ENCODE measurements around the gene FLRT2. TPM values are rescaled to one million over a fixed set of nuclear protein-coding genes. Genes with fewer than 3 reads are reported as not detected.

FLRT2 gene
- total and polyA plus RNA-seq, 7 donors: 0.60 to 13.0 (median 3.0) TPM

DNA sequence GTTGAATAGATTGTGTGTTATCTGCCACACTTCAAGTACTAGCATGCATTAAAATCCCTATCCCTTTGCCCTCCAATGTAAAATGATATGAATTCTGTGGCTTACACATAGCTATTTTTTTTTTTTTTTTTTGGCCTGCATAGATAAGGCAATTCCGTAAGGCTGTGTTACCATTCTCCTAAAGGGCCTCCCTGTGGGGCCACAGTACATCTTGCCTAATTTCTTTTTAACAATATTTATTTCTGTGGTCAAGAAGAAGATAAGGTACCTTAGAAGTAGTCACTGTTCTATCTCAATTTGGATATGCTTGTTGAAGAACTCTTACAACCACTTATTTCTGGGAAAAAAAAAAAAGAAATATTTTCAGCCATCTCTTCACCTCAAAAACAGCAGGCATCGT is 19.8 kb downstream of the FLRT2 start:
- TF ChIP-seq EP300 (IDR thresholded peaks at IDR 0.05): no peak
- TF ChIP-seq POLR2AphosphoS5 (IDR thresholded peaks at IDR 0.05): no peak
- TF ChIP-seq, protein P1, sequence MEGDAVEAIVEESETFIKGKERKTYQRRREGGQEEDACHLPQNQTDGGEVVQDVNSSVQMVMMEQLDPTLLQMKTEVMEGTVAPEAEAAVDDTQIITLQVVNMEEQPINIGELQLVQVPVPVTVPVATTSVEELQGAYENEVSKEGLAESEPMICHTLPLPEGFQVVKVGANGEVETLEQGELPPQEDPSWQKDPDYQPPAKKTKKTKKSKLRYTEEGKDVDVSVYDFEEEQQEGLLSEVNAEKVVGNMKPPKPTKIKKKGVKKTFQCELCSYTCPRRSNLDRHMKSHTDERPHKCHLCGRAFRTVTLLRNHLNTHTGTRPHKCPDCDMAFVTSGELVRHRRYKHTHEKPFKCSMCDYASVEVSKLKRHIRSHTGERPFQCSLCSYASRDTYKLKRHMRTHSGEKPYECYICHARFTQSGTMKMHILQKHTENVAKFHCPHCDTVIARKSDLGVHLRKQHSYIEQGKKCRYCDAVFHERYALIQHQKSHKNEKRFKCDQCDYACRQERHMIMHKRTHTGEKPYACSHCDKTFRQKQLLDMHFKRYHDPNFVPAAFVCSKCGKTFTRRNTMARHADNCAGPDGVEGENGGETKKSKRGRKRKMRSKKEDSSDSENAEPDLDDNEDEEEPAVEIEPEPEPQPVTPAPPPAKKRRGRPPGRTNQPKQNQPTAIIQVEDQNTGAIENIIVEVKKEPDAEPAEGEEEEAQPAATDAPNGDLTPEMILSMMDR (IDR thresholded peaks at IDR 0.05): no peak
- no peak for TF ChIP-seq POLR2A (IDR thresholded peaks at IDR 0.05)
- H3K27me3 ChIP-seq: no peaks in the 10 kb centered on the region
- no peak overlapping the region for H3K27ac ChIP-seq
- DNase-seq: no peak
- no peaks in the 10 kb centered on the region for H3K36me3 ChIP-seq
- H3K9me3 ChIP-seq: no peaks in the 10 kb centered on the region
- no peak overlapping the region for H3K4me3 ChIP-seq
- 84 to 87% methylated on average over 2 of the region's 2 CpGs for WGBS, 2 donors
- intact Hi-C loops (cut with DNase I): no loop called here
- no peaks in the 10 kb centered on the region for H3K4me1 ChIP-seq

DNA sequence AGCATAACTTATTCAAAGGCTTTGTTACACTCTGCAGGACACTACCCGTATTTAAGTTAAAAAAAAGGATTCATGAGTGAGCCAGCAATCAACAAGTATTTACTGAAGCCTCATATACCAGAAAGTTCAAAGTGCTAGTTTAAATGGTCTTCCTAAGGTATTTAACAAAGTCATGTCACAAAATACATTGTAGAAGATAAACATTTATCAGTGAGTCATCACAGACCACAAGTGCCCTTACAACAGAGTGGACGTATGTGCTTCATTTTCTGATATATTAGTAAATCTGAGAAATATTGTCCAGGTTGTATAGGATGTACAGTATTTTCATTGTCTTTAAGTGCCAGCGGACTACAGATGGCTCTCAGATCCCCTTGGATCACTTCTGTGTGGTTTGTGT is 24.2 kb downstream of the FLRT2 start:
- H3K4me1 ChIP-seq: no peaks in the 10 kb centered on the region
- TF ChIP-seq POLR2A (IDR thresholded peaks at IDR 0.05): no peak
- TF ChIP-seq POLR2AphosphoS5 (IDR thresholded peaks at IDR 0.05): no peak
- TF ChIP-seq, protein P1 (IDR thresholded peaks at IDR 0.05): no peak
- no peak for TF ChIP-seq EP300 (IDR thresholded peaks at IDR 0.05)
- WGBS, 2 donors: 43 to 59% methylated on average over 3 of the region's 3 CpGs
- intact Hi-C loops (cut with DNase I): no loop called here
- DNase-seq: no peak
- H3K36me3 ChIP-seq: no peaks in the 10 kb centered on the region
- no peaks in the 10 kb centered on the region for H3K27me3 ChIP-seq
- H3K9me3 ChIP-seq: no peaks in the 10 kb centered on the region
- no peak overlapping the region for H3K4me3 ChIP-seq
- H3K27ac ChIP-seq: no peak overlapping the region

DNA sequence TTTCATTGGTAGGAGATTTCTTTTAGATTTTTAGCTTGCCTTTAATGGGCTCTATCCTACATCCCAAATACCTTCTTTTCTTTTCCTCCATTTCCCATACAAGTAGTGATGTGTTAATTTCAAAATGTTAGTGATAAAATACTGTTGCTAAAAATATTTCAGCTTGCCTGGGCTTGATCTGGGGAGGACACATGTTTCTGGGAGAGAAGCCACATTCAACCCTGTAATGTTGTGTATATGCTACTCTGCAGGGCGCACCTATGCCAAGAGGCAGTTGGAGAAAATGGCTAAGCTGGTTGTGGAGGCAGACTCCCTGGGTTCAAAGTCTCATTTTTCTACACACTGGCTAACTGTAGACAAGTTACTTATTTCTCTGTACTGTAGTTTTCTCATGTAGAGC is 26.3 kb downstream of the FLRT2 start:
- no peak for DNase-seq
- intact Hi-C loops (cut with DNase I): no loop called here
- 74 to 77% methylated on average over 1 of the region's 1 CpG for WGBS, 2 donors

DNA sequence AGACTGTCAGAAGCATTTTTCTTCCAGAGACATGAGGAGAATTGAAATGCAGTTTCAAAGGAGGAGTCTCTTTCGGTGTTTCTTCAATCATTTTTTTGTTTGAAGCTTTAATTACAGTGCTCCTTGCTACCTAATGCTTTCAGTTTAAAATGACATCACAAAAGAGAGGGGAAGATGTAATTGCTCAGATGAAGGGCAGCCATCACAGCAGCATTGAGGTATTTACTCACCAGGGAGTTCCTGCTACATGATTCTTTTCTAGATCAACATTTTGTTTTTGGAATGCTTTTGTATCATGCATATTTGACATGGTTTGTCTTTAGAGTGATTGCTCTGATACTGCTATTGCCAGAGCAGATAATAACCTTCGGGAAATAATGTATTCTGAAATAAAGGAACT is 28.6 kb downstream of the FLRT2 start:
- DNase-seq: no peak
- TF ChIP-seq EP300 (IDR thresholded peaks at IDR 0.05): no peak
- TF ChIP-seq, protein P1 (IDR thresholded peaks at IDR 0.05): no peak
- no peak for TF ChIP-seq POLR2A (IDR thresholded peaks at IDR 0.05)
- no peak for TF ChIP-seq POLR2AphosphoS5 (IDR thresholded peaks at IDR 0.05)
- intact Hi-C loops (cut with DNase I): no loop called here
- Histone ChIP-seq H3K27me3 (no peaks in the 10 kb centered on the region), H3K4me1 (no peaks in the 10 kb centered on the region), H3K4me3 (no peak overlapping the region), H3K27ac (no peak overlapping the region), H3K36me3 (no peaks in the 10 kb centered on the region), H3K9me3 (no peaks in the 10 kb centered on the region)
- WGBS, 2 donors: 78 to 79% methylated on average over 2 of the region's 2 CpGs

More for the DNA sequence above, 26.3 kb downstream of the FLRT2 start:
- H3K27me3 ChIP-seq: no peaks in the 10 kb centered on the region
- H3K27ac ChIP-seq: no peak overlapping the region
- no peaks in the 10 kb centered on the region for H3K36me3 ChIP-seq
- H3K9me3 ChIP-seq: no peaks in the 10 kb centered on the region
- no peak for TF ChIP-seq EP300 (IDR thresholded peaks at IDR 0.05)
- no peak overlapping the region for H3K4me3 ChIP-seq
- H3K4me1 ChIP-seq: no peaks in the 10 kb centered on the region

DNA sequence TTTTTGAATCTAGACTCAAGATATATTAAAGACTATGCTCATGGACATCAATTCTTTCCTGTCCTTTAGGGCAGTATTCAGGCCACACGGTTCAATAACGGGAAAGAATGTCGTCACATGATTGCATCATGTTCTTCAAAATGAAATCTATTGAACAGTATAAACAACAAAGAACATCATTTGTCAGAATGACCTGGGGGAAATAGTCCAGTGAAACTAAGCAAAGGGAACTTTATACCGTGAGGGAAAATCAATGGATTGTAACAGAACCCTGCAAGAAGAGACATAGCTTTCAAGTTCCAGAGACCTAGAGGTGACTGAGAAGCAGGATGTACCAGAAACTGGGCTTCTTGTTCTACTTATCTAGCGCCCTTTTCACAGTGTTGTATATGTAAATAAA is 32.7 kb downstream of the FLRT2 start:
- WGBS, 2 donors: 76 to 89% methylated on average over 5 of the region's 5 CpGs
- Histone ChIP-seq H3K36me3 (no peaks in the 10 kb centered on the region), H3K27ac (no peak overlapping the region), H3K4me1 (peaks cover 0 to 5% (median 0%) of the 10 kb centered on the region in 4 donors), H3K27me3 (no peaks in the 10 kb centered on the region), H3K9me3 (no peaks in the 10 kb centered on the region), H3K4me3 (no peak overlapping the region)
- intact Hi-C loops (cut with DNase I): no loop called here
- no peak for TF ChIP-seq POLR2A (IDR thresholded peaks at IDR 0.05)
- TF ChIP-seq POLR2AphosphoS5 (IDR thresholded peaks at IDR 0.05): no peak
- TF ChIP-seq, protein P1 (IDR thresholded peaks at IDR 0.05): no peak
- no peak for TF ChIP-seq EP300 (IDR thresholded peaks at IDR 0.05)
- DNase-seq: no peak
